ACC112 (cell line): ENCODE measurements around the gene ARHGEF5.
A peak's percentile ranks its signal among the peaks of the same experiment; 100 is the strongest.

Experiments
- H2AFZ ChIP-seq: fragments of 200-600 bp; sonication (generic); one replicate; pipeline ENCODE4 v1.6.0; 2017; ENCODE audit warnings: antibody characterized with exemption, low read length; ENCODE audit not compliant: unreplicated experiment
- H3K27ac ChIP-seq: fragments of 200-600 bp; sonication (generic); 2 replicates; pipeline ENCODE4 v1.5.1; 2014; ENCODE audit warnings: low read depth, mild to moderate bottlenecking, antibody characterized with exemption, low read length, moderate library complexity
- H3K27me3 ChIP-seq: fragments of 200-600 bp; sonication (generic); 2 replicates; pipeline ENCODE4 v1.6.1; 2014; ENCODE audit warnings: mild to moderate bottlenecking, antibody characterized with exemption, low read length, moderate library complexity, mixed read lengths; ENCODE audit not compliant: insufficient read depth
- H3K36me3 ChIP-seq: fragments of 200-600 bp; sonication (generic); 2 replicates; pipeline ENCODE4 v1.6.1; 2016; ENCODE audit warnings: mild to moderate bottlenecking, antibody characterized with exemption, low read length, moderate library complexity, mixed read lengths; ENCODE audit not compliant: insufficient read depth
- H3K4me1 ChIP-seq: fragments of 200-600 bp; sonication (generic); one replicate; pipeline ENCODE4 v1.6.1; 2016; ENCODE audit warnings: low read length, mixed read lengths; ENCODE audit not compliant: insufficient read depth, unreplicated experiment, control insufficient read depth
- H3K4me3 ChIP-seq: fragments of 200-600 bp; sonication (generic); 2 replicates; pipeline ENCODE4 v1.5.1; 2014; ENCODE audit warnings: mild to moderate bottlenecking, low read depth, low read length
- H3K79me2 ChIP-seq: fragments of 200-600 bp; sonication (generic); one replicate; pipeline ENCODE4 v1.6.0; 2016; ENCODE audit warnings: low read length; ENCODE audit not compliant: control insufficient read depth, unreplicated experiment, insufficient read depth

ARHGEF5 gene

GRCh38 chr7:144384555-144385245 is 29.5 kb downstream of the ARHGEF5 start:
- no peaks in the 10 kb centered on the region for H3K4me1 ChIP-seq
- H3K36me3 ChIP-seq: no peaks in the 10 kb centered on the region
- no peak overlapping the region for H3K27ac ChIP-seq
- H2AFZ ChIP-seq: no peak overlapping the region
- H3K79me2 ChIP-seq: no peaks in the 10 kb centered on the region
- no peak overlapping the region for H3K4me3 ChIP-seq
- H3K27me3 ChIP-seq: no peaks in the 10 kb centered on the region

- Histone ChIP-seq H3K27ac (no peak overlapping the region), H3K4me1 (no peaks in the 10 kb centered on the region), H2AFZ (no peak overlapping the region), H3K79me2 (no peaks in the 10 kb centered on the region), H3K4me3 (no peak overlapping the region), H3K36me3 (no peaks in the 10 kb centered on the region), H3K27me3 (no peaks in the 10 kb centered on the region)
Measured at GRCh38 chr7:144386741-144387140, 31.5 kb downstream of the ARHGEF5 start.

GRCh38 chr7:144388950-144389349 is 33.7 kb downstream of the ARHGEF5 start:
- no peak overlapping the region for H2AFZ ChIP-seq
- H3K79me2 ChIP-seq: no peaks in the 10 kb centered on the region
- H3K27me3 ChIP-seq: no peaks in the 10 kb centered on the region
- no peak overlapping the region for H3K4me3 ChIP-seq
- no peaks in the 10 kb centered on the region for H3K36me3 ChIP-seq
- no peaks in the 10 kb centered on the region for H3K4me1 ChIP-seq
- H3K27ac ChIP-seq: no peak overlapping the region

GRCh38 chr7:144390481-144390880 is 35.3 kb downstream of the ARHGEF5 start:
- Histone ChIP-seq H2AFZ (no peak overlapping the region), H3K36me3 (no peaks in the 10 kb centered on the region), H3K27ac (no peak overlapping the region), H3K4me3 (no peak overlapping the region), H3K79me2 (no peaks in the 10 kb centered on the region), H3K4me1 (no peaks in the 10 kb centered on the region), H3K27me3 (no peaks in the 10 kb centered on the region)

- H3K36me3 ChIP-seq: no peaks in the 10 kb centered on the region
- no peak overlapping the region for H3K27ac ChIP-seq
- H3K79me2 ChIP-seq: no peaks in the 10 kb centered on the region
- H2AFZ ChIP-seq: no peak overlapping the region
- H3K27me3 ChIP-seq: no peaks in the 10 kb centered on the region
- no peak overlapping the region for H3K4me3 ChIP-seq
- no peaks in the 10 kb centered on the region for H3K4me1 ChIP-seq
Measured at GRCh38 chr7:144391014-144391413, 35.8 kb downstream of the ARHGEF5 start.

GRCh38 chr7:144391823-144392255 is 36.6 kb downstream of the ARHGEF5 start:
- Histone ChIP-seq H3K27ac (no peak overlapping the region), H3K36me3 (no peaks in the 10 kb centered on the region), H3K4me3 (peak overlapping the region; percentile 46), H3K4me1 (no peaks in the 10 kb centered on the region), H3K79me2 (no peaks in the 10 kb centered on the region), H3K27me3 (no peaks in the 10 kb centered on the region), H2AFZ (peak overlapping the region; percentile 55)

- H2AFZ ChIP-seq: no peak overlapping the region
- no peak overlapping the region for H3K27ac ChIP-seq
- H3K79me2 ChIP-seq: no peaks in the 10 kb centered on the region
- no peaks in the 10 kb centered on the region for H3K4me1 ChIP-seq
- H3K4me3 ChIP-seq: no peak overlapping the region
- peaks cover 28% of the 10 kb centered on the region for H3K27me3 ChIP-seq
- H3K36me3 ChIP-seq: no peaks in the 10 kb centered on the region
Measured at GRCh38 chr7:144397086-144397485, 41.9 kb downstream of the ARHGEF5 start.

- H3K79me2 ChIP-seq: no peaks in the 10 kb centered on the region
- H3K36me3 ChIP-seq: no peaks in the 10 kb centered on the region
- H3K4me1 ChIP-seq: no peaks in the 10 kb centered on the region
- H3K27ac ChIP-seq: no peak overlapping the region
- no peak overlapping the region for H3K4me3 ChIP-seq
- H2AFZ ChIP-seq: no peak overlapping the region
- peaks cover 31% of the 10 kb centered on the region for H3K27me3 ChIP-seq
Measured at GRCh38 chr7:144398291-144398690, 43.1 kb downstream of the ARHGEF5 start.

- Histone ChIP-seq H2AFZ (no peak overlapping the region), H3K36me3 (no peaks in the 10 kb centered on the region)
Measured at GRCh38 chr7:144398911-144399310, 43.7 kb downstream of the ARHGEF5 start.

GRCh38 chr7:144399946-144400345 is 44.7 kb downstream of the ARHGEF5 start:
- Histone ChIP-seq H3K4me1 (no peaks in the 10 kb centered on the region), H3K4me3 (no peak overlapping the region), H2AFZ (no peak overlapping the region), H3K79me2 (no peaks in the 10 kb centered on the region), H3K27me3 (peaks cover 31% of the 10 kb centered on the region), H3K27ac (no peak overlapping the region), H3K36me3 (no peaks in the 10 kb centered on the region)

More at GRCh38 chr7:144398911-144399310, 43.7 kb downstream of the ARHGEF5 start:
- Histone ChIP-seq H3K4me1 (no peaks in the 10 kb centered on the region), H3K27me3 (peaks cover 31% of the 10 kb centered on the region), H3K27ac (no peak overlapping the region), H3K4me3 (no peak overlapping the region), H3K79me2 (no peaks in the 10 kb centered on the region)

GRCh38 chr7:144401490-144401889 is 46.3 kb downstream of the ARHGEF5 start:
- no peak overlapping the region for H2AFZ ChIP-seq
- no peaks in the 10 kb centered on the region for H3K36me3 ChIP-seq
- H3K4me3 ChIP-seq: no peak overlapping the region
- peaks cover 31% of the 10 kb centered on the region for H3K27me3 ChIP-seq
- peaks cover under 1% of the 10 kb centered on the region for H3K4me1 ChIP-seq
- no peak overlapping the region for H3K27ac ChIP-seq
- no peaks in the 10 kb centered on the region for H3K79me2 ChIP-seq
